Stimulated activated CD4-positive, alpha-beta T cell treated with anti-CD3 and anti-CD28 coated beads, Interleukin-4, amount 100 ng/mL, for 48 hours (primary cell): ENCODE measurements around the gene SEMA3C.

Experiments used
- DNase-seq, 2 donors: peaks; one replicate each; pipeline ENCODE4 v3.0.0-alpha.2; 2020; ENCODE audit warnings: low read depth in 2 of 2

Gene SEMA3C

DNA sequence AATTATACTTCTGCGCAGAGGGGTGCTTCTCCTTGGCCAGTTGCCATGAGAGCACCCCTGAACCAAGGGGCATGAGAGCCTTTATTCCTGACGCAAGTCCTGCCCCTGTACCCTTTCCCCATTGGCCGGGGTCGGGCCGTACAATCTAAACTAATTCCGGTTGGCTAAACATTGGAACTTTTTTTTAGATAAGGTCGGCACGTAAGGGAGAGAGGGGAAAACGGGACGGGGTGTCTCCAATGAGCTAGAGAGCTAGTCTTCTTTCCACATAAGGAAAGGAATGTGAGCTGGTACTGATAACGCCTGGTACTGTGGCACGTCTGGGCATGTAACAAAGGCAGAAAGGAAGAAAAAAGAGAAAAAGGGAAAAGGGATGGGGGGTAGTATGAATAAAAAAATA lies 183.5 kb downstream of the SEMA3C start:
- DNase-seq: no peak

DNA sequence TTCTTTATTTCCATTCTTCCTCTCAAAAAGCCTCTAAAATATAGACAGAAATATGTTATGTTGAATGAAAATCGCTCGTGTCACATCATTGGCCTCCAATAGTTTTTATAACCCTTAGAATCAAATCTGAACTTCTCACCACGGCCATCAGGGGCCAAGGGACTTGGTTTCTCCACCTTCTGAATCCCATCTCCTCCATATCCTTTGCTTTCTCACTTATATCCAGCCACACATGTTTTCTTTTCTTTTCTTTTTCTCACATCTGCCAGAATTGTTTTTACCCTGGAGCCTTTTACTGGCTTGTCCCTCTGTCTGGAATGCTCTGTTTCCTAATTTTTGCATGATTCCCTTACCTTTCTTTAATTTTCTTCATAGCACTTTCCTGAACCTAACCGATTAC lies 184.8 kb downstream of the SEMA3C start:
- no peak for DNase-seq

DNA sequence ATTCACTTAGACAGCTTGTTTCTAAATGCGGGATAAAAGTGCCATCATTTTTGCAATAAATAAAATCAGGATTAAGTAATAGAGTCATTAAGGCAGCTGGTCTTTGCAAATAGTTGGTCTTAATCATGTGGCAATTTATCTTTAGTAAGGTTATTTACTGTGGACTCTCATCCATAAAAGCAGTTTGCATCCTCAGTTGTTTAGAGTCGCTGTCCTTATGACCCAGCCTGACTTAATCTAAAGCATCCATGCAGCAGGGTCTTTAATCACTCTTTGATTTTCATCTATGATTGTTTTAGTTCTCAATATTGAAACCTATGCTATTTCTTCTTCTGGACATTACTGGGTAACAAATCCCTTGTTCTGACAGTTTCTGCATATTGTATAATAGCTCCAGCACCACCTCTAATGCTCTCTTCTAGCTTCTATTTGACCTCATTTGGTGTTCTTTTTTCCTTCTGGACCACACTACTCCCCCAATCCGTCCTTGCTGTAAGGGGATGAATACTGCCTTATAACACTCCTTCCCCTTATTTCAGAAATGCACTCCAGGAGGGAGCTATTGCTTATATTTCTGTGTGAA lies 185.4 kb downstream of the SEMA3C start:
- no peak for DNase-seq

- DNase-seq: no peak
Observed at GRCh38 chr7:80732630-80733029, 186.2 kb downstream of the SEMA3C start.

GRCh38 chr7:80731281-80731680 lies 187.6 kb downstream of the SEMA3C start:
- no peak for DNase-seq

GRCh38 chr7:80729591-80730320 lies 189.1 kb downstream of the SEMA3C start:
- DNase-seq: no peak

DNA sequence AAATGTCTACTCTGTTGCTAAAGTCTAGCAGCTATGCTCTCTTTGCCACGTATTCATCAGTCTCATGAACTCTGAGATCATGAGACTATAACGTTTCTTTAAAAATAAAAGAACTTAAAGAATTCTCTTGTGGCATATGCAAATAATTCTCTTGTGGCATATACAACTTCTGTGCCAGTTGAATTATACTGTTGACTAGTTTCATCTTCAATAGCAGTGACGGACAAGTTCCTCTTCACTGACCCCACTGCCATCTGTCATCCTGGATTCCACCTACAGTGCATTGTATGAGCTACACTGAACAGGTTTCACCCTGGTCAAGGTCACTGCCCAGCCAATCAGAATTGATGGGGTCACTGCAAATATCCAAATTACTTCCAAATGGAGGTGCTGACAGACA lies 192.2 kb downstream of the SEMA3C start:
- DNase-seq: no peak

- DNase-seq: no peak
Observed at GRCh38 chr7:80725181-80725611, 193.7 kb downstream of the SEMA3C start.

DNA sequence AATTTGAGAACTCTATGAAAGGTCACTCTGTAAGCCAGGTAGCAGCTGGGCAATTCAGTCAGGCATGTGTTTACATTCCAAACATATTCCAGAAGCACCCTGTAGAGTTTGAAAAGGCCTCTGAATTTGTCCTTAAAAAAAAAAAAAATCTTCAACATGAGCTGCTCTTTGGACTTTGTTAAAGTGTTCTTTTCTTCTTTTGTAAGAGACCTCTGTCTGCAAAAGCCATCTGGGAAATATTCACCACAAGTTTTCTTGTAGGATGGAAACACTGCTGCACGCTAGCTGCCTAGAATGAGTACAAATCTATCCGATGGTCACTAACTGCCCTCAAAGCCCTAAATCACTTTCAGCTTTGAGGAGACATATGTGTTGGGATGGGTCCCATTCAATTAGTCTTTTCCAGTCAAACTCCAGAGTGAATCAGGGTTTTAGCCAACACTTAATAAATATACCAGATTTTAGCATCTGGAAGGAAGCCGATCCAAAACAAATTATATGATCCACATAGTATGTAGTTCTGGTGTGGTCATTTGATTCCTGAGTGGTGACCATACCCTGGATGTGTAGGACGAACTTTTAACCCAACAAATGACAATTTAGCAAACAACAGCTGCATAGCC lies 194.5 kb downstream of the SEMA3C start:
- DNase-seq: no peak

- no peak for DNase-seq
Observed at GRCh38 chr7:80722616-80723195, 196.1 kb downstream of the SEMA3C start.

GRCh38 chr7:80721883-80722615 lies 196.8 kb downstream of the SEMA3C start:
- DNase-seq: no peak

- DNase-seq: no peak
Observed at GRCh38 chr7:80720146-80720545, 198.7 kb downstream of the SEMA3C start.

DNA sequence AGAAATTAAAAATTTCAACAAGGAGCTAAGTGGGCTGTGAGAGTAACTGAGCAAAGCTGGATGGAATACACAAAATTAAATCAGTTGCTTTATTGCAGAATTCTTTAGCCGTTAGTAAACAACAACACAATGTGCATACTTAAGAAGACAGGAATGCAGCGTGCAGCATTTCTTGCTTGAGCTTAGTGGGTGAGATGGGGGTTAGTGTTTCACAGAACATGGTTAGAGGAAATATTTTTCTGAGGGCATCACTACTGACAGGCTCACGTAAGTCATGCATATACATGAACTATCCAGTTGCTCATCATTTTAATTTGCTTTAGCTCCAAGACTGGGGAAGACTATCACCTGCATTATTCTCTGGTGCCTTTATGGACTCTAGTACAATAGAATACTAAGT lies 199.6 kb downstream of the SEMA3C start:
- DNase-seq: no peak

DNA sequence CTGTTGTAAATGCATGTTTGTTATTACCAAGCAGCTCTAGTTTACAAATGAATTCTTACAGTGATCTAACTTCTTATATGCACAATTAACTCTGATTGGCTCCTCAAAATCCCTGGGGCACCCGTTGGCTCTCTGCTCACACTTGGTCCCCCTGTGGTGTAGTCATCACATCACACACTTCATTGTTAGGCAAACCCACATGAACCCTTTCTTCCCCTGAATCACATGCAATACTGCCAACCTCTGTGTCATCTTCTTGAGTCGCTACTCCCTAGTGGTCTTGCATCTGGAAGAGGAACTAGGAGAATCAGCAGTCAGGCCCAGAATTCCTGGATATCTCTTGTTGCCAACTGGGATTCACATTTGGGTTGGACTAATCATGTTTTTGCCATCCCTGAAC lies 207.3 kb downstream of the SEMA3C start:
- no peak for DNase-seq

GRCh38 chr7:80708123-80708522 lies 210.7 kb downstream of the SEMA3C start:
- DNase-seq: no peak

DNA sequence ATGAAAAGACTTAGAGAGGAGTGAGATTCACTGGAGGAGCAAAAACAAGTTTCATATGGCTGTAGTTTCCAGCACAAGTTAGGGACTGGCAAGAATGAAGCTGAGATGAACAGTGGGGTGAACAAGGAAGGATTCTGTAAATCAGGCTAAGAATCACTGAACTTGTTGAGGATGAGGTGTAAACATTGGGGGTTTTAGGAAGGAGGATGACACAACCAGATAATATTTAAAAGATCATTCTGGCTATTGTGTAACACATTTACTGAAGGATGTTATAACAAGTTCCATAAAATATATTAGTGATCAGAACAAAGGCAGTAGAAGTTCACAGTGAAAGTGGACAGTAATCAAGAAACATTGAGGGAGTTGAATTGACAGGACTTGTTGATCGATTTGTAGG lies 211.5 kb downstream of the SEMA3C start:
- DNase-seq: no peak

- no peak for DNase-seq
Observed at GRCh38 chr7:80705130-80705781, 213.6 kb downstream of the SEMA3C start.

- DNase-seq: no peak
Observed at GRCh38 chr7:80703272-80703671, 215.6 kb downstream of the SEMA3C start.

DNA sequence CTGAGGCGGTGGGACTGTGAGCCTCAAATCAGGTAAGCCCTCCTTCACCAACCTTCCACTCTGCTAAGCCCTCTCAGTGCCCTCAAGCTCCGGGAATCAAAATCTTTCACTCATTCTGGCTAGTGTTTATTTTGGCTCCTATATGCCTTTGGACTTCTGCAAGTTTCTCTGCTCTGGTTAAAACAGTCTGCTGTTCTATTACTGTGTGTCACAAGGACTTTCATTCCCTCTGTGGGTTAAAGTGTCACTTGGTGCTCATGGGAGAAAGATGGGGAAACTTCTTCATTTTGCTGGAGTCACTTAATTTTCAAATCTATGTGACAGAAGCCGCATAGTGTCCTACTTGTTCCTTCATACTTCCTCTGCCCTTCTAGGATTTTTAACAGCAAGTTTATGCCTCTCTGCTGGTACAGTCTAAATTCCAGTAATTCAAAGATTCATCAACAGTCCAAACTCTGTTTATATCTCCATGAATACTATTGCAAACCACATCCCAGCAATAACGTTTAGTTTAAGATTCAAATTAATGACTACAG lies 219.1 kb downstream of the SEMA3C start:
- DNase-seq: no peak

- no peak for DNase-seq
Observed at GRCh38 chr7:80699045-80699638, 219.7 kb downstream of the SEMA3C start.
